H1 (cell line): ENCODE data around the gene NOX5. TPM values are rescaled to one million over a fixed set of nuclear protein-coding genes. Genes with fewer than 3 reads are reported as not detected.

Experiments
- FOSL1 ChIP-seq: IDR thresholded peaks from 2 replicates; pipeline ENCODE4 v1.6.1; 2011; ENCODE audit warnings: mild to moderate bottlenecking, low read depth, low read length, moderate library complexity; ENCODE audit not compliant: insufficient read depth
- polyA plus RNA-seq, 7 experiments: library from polyadenylated mRNA; depleted of rRNA in 3 of 7; stranded (reverse) in 5 of 7; unstranded in 2 of 7; fragments of >200 nt in 5 of 7; fragments of 200-250 nt in 2 of 7; gene quantifications; 1 replicate in 5 of 7; 2 replicates in 1 of 7; 4 replicates in 1 of 7; pipeline versions ENCODE4 v1.2.1 to v1.2.3, GENCODE V29; 2011 to 2013; ENCODE audit warnings: missing spikeins in 2 of 7, mixed read lengths in 2 of 7
- total RNA-seq: library from RNA; stranded (reverse); fragmentation: NEBNext Ultra II Directional; extraction: Animal tissue kit (Norgen Biotek cat#: 25700); gene quantifications from 2 replicates; pipeline ENCODE4 v1.2.1, GENCODE V29; 2021

The NOX5 gene
- total and polyA plus RNA-seq, 2 of the 8 experiments (the other 6 are each of a cell fraction or from before 2014, with no cell fraction given): under 0.01 TPM; not detected in 1

DNA sequence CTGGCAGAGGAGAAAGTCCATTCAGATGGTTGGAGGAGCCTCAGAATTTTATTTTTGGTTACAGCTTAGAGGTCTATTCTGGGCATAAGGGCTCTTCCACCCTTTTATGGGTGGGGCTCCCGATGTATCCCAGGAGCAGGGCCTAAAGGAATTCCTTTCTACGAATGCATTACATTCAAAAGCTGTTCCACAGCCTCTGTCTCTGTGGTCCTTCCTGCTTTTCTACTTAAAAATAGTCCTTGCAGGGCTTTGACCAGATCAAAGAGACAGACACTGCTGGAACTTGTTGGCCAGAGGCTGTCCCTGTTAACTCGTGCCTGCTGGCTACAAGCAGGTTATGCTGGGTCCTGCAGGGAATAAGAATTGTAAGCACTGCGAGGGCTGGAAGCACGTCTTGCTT, 14.4 kb upstream of the NOX5 start (continued):
- no peak for TF ChIP-seq FOSL1
